NCI-H1436 treated with DMSO at 0.1 percent for 48 hours (cell line): ENCODE results near the gene TMEM98.
"Not testable (repeated sequence)": the region's sequence is repeated elsewhere in the genome, so short reads cannot be mapped to it uniquely, and the experiment has no call there.

Experiments used
- DNase-seq: peaks from one replicate; lab custom pipeline; 2025; lab: John Stamatoyannopoulos, UW

TMEM98 gene

DNA sequence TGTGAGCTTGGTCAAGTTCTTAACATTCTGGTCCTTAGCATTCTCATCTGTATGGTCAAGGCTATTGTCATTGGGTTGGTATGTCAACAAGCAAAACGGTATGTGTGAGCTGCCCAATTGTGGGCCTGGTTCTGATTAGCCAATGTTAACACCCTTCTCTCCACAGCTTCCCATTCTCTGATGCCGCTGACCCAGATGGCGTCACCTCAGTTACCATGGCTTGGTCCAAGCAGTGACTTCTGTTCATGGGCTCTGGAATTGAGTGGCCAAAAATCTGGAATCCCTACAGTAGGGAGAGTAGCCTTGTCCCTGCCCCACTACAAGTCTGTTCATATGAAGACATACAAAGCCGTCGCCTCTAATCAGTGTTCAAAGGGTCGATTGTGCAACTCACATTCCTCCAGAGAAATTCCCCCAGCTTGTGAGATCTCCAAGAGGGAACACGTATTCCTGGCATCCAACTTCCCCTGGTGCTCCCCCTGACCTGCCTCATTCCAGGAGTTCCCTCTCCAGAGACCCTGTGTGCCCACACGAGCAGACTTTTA is 15.8 kb downstream of the TMEM98 start:
- no peak for DNase-seq

DNA sequence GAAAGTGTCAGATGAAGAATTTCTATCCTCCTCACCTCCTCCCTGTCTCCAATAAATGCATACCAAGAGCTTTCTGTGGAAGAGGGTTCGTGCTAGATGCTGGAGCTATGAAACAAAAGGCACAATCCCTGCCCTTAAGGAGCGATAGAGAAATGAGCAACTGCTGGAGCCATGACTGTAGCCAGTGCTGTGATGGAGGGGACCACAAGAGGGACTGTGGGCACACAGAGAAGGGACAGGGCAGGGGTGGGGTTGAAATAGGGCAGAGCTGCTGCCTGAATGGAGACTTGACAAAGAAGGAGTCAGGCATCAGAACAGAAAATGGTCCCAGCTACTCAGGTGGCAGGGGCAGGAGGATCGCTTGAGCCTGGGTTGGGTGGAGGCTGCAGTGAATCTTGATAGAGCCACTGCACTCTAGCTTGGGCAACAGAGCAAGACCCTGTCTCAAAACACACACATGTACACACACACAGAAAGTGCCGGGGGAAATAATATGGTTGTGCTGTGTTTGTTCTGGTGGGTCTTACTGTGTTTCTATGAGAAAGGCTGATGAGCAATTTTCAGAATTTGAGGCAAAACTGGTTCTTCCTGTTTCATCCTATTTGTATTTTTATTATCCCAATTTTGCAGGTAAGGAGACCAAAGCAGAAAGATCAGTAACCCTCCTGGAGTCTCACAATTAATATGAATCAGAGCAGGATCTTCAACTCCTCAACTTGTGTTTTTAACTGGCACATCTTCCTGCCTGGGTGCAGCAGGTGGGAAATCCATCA is 16.5 kb downstream of the TMEM98 start:
- no peak for DNase-seq

DNA sequence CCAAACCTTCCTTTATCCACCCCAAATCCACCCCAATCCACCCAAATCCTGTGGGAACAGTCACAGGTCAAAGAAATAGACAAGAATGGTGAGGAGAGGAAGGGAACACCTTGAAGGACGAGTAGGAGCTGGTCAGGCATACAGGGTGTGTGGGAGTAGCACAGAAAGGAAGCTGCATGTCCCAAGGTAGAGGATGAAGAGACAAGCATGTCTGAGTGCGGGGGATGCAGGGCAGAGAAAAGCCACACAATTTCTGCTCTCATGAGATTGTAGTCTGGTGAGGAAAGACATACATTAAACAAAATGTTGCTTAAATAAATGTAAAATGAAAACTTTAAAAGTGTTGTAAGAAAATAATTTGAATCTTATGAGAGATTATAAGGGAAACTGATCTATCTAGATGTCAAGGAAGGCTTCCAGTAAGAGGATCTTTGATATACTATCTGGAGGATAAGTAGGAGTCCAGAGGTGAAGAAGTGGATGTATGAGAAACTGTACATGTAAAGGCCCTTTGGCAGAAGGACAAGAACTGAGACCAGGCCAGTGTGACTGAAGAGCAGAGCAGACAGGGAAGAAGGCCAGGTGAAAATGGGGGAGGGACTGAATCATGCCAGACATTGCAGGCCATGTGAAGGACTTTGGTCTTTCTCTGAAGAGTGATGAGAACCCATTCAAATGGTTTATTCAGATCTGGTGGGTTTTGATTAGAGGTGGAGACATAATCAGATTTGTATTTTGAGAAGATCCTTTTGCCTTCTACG is 18.6 kb downstream of the TMEM98 start:
- no peak for DNase-seq

GRCh38 chr17:32947736-32948135 is 19.8 kb downstream of the TMEM98 start:
- no peak for DNase-seq

- no peak for DNase-seq
These were observed 21.2 kb downstream of the TMEM98 start for GRCh38 chr17:32949181-32949580.

GRCh38 chr17:32952491-32952890 is 24.5 kb downstream of the TMEM98 start:
- DNase-seq: not testable (repeated sequence)

DNA sequence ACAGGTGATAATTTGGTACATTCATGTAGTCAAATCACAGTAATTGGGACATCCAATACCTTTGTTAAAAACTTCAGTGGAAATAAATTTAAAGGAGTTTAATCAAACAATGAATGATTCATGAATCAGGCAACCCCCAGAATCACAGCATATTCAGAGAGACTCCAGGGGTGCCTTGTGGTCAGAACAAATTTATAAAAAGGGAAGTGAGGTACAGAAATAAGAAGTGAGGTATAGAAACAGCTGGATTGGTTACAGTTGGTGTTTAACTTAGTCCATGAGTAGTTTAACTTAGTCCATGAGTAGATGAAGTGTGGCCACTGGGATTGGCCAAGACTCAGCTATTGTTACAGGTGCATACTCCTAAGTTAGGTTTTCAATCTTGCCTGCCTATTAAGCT is 25.1 kb downstream of the TMEM98 start:
- DNase-seq: no peak

DNA sequence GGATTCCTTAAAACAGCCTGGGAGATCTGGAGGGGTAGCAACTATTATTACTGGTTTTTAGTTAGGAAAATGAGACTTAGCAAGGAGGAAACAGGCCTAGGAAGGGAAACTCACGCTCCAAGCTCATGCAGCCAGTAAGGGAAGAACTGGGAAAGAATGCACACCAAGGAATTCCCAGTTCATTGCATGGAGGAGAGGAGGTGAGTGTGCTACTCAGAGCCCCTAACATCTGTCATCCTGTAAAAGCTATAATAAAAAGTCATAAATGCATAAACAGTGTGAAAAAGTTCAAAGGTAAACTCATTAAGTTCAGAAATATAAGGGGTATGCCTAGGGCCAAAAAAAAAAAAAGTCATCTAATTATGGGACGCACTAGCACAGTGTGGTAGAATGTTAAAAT is 25.9 kb downstream of the TMEM98 start:
- no peak for DNase-seq

DNA sequence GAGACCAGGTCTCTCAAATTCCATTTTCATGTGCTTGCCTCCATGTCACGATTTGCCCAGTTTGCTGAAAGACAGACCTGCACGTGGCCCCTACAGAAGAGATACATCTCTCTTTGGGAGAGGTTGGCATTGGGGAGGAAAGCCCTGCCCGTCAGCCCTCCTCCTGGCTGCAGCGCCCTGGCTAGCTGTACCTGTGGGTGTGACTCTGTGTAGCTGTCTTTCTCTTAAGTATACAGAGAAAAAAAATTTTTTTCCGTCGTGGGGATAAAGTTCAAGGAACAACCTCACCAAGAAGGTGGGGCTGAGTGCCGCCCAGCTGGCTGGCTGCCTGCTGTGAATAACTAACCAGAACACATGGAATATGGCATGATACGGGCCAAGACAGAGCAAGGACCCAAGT is 26.5 kb downstream of the TMEM98 start:
- no peak for DNase-seq

GRCh38 chr17:32955155-32955554 is 27.2 kb downstream of the TMEM98 start:
- DNase-seq: no peak

DNA sequence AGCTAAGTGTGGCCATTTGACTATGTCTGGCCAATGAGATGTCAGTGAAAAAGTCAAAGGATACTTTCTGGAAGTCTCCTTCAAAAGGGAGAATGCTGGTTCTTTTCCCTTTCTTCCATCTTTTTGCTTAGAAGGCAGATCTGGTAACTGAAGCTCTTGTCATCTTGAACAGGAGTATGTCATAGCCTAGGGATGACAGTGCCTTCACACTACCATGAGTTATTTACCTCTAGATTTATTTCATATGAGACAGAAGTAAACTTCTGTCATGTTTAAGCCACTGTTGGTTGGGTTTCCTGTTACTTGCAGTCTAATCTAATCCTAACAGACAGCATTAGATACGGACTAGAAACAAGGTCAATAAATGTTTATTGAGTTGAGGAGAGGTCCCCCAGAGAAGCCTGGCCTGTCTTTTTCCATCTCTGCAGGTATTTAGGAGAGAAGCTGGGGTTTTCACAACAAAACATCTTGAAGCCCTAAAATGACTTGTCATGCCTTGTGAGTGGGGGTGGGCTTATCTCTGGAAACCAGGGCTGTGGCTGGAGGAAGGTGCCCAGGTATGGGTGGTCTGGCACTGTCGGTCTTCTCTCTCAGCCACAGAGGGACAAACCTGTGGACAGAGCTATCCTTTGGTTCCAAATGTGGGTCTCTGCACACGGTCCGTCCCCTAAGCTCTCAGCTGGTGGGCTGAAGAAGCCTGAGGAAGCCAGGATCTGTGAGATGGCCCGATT is 28.5 kb downstream of the TMEM98 start:
- no peak for DNase-seq

DNA sequence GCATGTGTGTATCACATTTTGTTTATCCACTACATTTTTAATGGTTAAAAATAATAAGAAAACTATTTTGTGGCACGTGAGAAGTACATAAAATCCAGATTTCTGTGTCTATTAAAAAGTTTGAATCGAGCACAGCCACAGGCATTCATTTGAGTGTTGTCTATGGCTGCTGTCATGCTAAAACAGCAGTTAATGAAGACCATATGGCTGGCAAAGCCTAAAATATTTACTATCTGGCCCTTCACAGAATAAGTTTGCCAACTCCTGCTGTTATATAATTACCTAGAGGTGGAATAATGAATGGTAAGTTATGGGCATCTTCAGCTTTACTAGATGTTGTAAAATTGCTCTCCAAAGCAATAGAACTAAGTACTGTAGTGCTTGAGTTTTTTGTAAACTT is 30.5 kb downstream of the TMEM98 start:
- DNase-seq: no peak

- no peak for DNase-seq
These were observed 32.9 kb downstream of the TMEM98 start for GRCh38 chr17:32960815-32961214.

GRCh38 chr17:32962320-32962711 is 34.4 kb downstream of the TMEM98 start:
- DNase-seq: no peak

- no peak for DNase-seq
These were observed 36.6 kb downstream of the TMEM98 start for GRCh38 chr17:32964541-32964940.

GRCh38 chr17:32969231-32969630 is 41.3 kb downstream of the TMEM98 start:
- DNase-seq: not testable (repeated sequence)

DNA sequence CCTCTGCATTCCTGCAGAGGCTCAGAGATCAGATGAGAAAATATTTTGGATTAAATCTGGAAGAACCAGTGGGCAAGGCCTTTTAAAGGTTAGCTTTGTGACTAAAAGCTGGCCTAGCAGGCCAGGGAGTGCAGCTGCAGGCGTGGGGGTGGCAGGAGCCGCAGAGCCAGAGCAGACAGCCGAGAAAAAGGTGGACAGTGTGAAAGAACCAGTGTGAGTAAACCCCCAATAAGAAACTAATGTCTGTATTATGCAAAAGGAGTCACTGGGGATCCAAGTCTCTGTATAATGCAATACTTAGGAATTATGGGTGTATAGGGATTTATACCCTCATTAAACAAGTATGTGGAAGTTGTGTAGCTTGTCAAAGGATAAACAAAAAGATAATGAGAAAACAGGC is 42.3 kb downstream of the TMEM98 start:
- no peak for DNase-seq

DNA sequence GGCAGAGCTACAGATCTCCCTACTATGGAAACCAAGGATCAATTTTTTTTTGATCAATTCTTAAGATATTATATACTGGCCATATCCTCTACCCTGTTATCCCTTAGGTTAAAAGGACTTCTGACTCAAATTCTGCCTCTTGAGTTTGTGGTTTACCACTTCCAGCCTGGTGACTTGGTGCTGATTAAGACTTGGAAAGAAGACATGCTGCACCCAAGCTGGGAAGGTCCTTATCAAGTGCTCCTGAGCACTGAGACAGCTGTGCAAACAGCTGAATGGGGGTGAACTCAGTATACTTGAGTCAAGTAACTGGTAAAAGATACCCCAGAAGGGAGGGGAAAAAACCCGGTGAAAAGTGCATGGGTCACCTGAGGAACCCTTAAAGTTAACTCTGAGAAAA is 43.2 kb downstream of the TMEM98 start:
- DNase-seq: no peak

GRCh38 chr17:32976131-32976530 is 48.2 kb downstream of the TMEM98 start:
- DNase-seq: no peak

DNA sequence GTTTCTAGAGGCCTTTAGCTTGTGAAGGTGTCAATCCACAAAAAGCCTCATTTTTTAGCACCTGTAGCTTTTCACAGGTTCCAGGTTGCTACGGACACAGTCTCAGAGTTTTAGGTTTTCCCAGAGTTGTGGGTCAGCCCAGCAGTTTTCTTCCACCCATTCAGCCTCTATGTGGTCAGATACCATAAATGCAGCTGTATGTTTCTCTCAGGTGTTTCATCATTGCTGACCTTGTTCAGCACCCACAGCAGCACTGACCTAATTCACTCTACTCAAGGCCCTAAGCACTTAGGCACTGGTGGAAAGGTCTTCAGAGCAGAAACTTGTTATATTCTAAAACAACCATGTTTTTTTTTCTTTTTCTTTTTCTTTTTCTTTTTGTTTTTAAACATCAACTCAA is 48.7 kb downstream of the TMEM98 start:
- no peak for DNase-seq

DNA sequence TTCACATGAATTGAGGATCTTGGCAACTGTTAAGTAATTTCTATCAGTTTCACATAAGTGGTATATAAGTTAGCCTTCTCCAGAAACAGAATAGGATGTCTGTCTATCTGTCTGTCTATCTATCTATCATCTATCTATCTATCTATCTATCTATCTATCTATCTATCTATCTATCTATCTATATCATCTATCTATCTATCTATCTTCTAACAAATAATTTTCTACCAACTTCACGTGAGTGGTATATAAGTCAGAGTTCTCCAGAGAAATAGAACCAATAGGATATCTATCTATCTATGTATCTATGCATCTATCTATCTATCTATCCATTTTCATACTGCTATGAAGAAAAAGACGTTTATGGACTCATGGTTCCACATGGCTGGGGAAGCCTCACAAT is 52.3 kb downstream of the TMEM98 start:
- no peak for DNase-seq

- not testable (repeated sequence) for DNase-seq
These were observed 53.7 kb downstream of the TMEM98 start for GRCh38 chr17:32981611-32982010.
